Measurements from ENCODE around the gene PXDN. TPM values are rescaled to one million over a fixed set of nuclear protein-coding genes. Genes with fewer than 3 reads are reported as not detected.
A peak's percentile ranks its signal among the peaks of the same experiment; 100 is the strongest.

The PXDN gene
- total RNA-seq, 2 experiments from 2014 or later, result 0.05 TPM; not detected in 1

DNA sequence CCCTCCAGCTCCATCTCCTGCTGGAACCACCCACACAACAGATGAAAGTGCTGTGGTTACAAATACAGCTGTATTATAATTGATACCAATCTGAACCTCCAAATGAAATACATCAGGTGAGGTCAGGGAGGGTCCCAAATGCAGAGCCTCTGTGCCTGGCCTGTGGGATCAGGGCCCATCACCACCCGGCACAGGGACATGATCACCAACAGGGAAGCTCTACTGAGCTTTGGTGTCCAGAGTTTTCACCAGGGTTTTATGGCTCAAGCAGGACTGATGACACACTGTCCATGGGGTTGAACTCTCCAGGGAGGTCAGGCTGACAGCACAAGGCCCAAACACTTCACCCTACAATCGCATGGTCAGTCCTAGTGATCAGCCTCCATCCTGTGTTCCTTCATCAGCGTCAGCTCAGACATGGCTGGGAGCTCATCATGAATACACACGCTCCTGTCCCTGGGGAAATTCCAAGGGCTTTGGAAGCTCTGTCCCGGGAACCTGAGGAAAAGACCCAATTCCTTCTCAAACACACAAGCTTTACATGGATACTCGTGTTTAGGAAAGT lies 3.9 kb upstream of the PXDN start:
- no peak for DNase-seq
- intact Hi-C loops (cut with micrococcal nuclease), result no loop called here
- CTCF ChIA-PET, result interaction anchor here (0.8 kb wide), 1 partner anchor 22 kb away, joined by 3 read pairs; no protein-coding TSS in a partner anchor
- Mint-ChIP-seq H3K4me3 (no peak overlapping the region), H3K36me3 (ENCODE audit: low read depth) (no peaks in the 10 kb centered on the region), H3K4me1 (ENCODE audit: low read depth) (peaks cover 6% of the 10 kb centered on the region), H3K27ac (no peak overlapping the region), H3K9me3 (peaks cover 1% of the 10 kb centered on the region), H3K27me3 (ENCODE audit: low read depth) (peaks cover 52% of the 10 kb centered on the region)

- intact Hi-C loops (cut with micrococcal nuclease), result no loop called here
- Mint-ChIP-seq H3K27me3 (ENCODE audit: low read depth) (peaks cover 58% of the 10 kb centered on the region), H3K4me3 (no peak overlapping the region), H3K27ac (no peak overlapping the region), H3K4me1 (ENCODE audit: low read depth) (peaks cover 9% of the 10 kb centered on the region), H3K9me3 (no peaks in the 10 kb centered on the region), H3K36me3 (ENCODE audit: low read depth) (no peaks in the 10 kb centered on the region)
- CTCF ChIA-PET, result interaction anchor here (0.8 kb wide), 1 partner anchor 22 kb away, joined by 3 read pairs; no protein-coding TSS in a partner anchor
- no peak for DNase-seq
These were observed 3.0 kb upstream of the PXDN start for GRCh38 chr2:1747065-1747941.

- no peaks in the 10 kb centered on the region for H3K36me3 Mint-ChIP-seq (ENCODE audit: low read depth)
- DNase-seq, result no peak
- H3K27ac Mint-ChIP-seq, result no peak overlapping the region
- H3K4me3 Mint-ChIP-seq, result no peak overlapping the region
- CTCF ChIA-PET, result no interaction called here
- peaks cover 9% of the 10 kb centered on the region for H3K4me1 Mint-ChIP-seq (ENCODE audit: low read depth)
- H3K27me3 Mint-ChIP-seq (ENCODE audit: low read depth), result peaks cover 60% of the 10 kb centered on the region
- intact Hi-C loops (cut with micrococcal nuclease), result no loop called here
- H3K9me3 Mint-ChIP-seq, result no peaks in the 10 kb centered on the region
These were observed 2.1 kb upstream of the PXDN start for GRCh38 chr2:1746174-1747064.

- peaks cover 5% of the 10 kb centered on the region for H3K4me1 Mint-ChIP-seq (ENCODE audit: low read depth)
- no peak for DNase-seq
- H3K36me3 Mint-ChIP-seq (ENCODE audit: low read depth), result no peaks in the 10 kb centered on the region
- H3K9me3 Mint-ChIP-seq, result no peaks in the 10 kb centered on the region
- intact Hi-C loops (cut with micrococcal nuclease), result no loop called here
- peaks cover 53% of the 10 kb centered on the region for H3K27me3 Mint-ChIP-seq (ENCODE audit: low read depth)
- H3K27ac Mint-ChIP-seq, result no peak overlapping the region
- CTCF ChIA-PET, result no interaction called here
- H3K4me3 Mint-ChIP-seq, result no peak overlapping the region
These were observed 1.1 kb upstream of the PXDN start for GRCh38 chr2:1745171-1746023.

GRCh38 chr2:1744151-1744445 lies 217 bp downstream of the PXDN start:
- intact Hi-C loops (cut with micrococcal nuclease), result no loop called here
- CTCF ChIA-PET, result no interaction called here
- Mint-ChIP-seq H3K4me1 (ENCODE audit: low read depth) (peaks cover 5% of the 10 kb centered on the region), H3K27ac (no peak overlapping the region), H3K36me3 (ENCODE audit: low read depth) (no peaks in the 10 kb centered on the region), H3K4me3 (no peak overlapping the region), H3K27me3 (ENCODE audit: low read depth) (peaks cover 50% of the 10 kb centered on the region), H3K9me3 (no peaks in the 10 kb centered on the region)
- DNase-seq, result no peak

DNA sequence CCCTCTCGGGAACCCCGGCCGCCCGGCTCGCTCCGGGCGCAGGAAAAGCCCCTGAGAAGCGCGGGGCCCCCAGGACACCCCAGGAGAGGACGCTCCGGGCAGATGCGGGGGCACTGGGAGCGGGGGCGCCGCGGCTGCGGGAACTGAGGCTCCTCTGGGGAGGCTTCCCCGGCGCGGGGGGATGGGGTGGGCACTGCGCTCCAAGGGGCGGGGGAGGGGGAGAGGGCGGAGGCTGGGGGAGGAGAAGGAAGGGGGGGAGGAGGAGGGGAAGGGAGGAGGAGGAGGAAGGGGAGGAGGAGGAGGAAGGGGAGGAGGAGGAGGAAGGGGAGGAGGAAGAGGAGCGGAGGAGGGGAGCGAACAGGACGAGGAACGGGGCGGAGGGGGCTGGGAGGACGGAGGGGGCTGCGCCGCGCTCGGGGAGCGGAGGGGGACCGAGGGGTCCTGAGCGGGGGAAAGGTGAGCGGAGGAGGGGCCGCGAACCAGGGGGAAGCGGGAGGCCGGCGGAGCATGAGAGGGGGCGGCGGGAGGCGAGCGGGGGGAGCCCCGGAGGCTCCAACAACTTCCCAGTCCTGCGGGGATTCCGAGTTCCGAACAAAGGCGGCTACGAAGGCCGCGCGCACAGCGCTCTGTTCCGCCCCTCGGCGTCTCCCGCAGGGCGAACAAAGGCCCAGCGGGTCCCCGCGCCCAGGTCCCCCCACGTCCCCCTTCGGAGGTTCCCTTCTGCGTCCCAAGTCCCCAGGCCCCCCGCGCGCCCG lies 742 bp downstream of the PXDN start:
- Mint-ChIP-seq H3K36me3 (ENCODE audit: low read depth) (no peaks in the 10 kb centered on the region), H3K27ac (no peak overlapping the region), H3K27me3 (ENCODE audit: low read depth) (peaks cover 45% of the 10 kb centered on the region), H3K9me3 (no peaks in the 10 kb centered on the region), H3K4me3 (no peak overlapping the region), H3K4me1 (ENCODE audit: low read depth) (peaks cover 5% of the 10 kb centered on the region)
- intact Hi-C loops (cut with micrococcal nuclease), result no loop called here
- CTCF ChIA-PET, result no interaction called here
- no peak for DNase-seq

DNA sequence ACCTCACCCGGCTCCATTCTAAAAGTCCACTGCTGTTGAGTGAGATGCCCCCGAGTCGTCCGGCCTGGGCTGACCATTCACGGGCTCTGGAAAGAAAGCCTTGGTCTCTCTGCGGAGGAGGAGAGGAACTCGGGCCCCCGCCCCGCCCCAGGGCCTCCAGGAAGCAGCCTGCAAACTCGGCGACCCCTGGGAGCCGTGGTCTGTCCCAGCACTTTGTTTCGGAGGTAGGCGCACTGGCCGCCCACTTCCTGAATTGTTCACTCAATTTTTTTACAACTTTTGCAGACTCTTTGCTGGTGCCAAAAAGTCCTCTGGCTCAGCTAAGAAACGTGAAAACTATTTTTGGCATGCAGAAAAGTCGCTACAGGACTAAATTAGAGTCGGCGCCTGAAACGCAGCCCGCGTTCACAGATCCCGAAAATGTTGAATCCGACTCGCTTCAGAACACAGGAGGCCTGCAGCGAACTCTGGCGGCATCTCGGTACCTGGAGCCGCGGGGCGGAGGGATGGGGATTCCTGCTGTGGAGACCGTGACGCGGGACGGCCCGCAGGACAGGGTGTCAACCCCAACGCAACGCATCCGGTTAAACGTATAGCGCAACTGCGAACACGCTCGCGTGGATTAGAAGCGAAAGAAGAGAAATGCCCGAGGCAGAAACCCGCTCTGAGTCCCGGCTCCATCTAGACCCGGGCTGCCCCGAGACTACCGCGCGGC lies 1.5 kb downstream of the PXDN start:
- Mint-ChIP-seq H3K27ac (no peak overlapping the region), H3K27me3 (ENCODE audit: low read depth) (peaks cover 41% of the 10 kb centered on the region)
- CTCF ChIA-PET, result interaction anchor here (1.0 to 1.5 kb wide), 2 partner anchors 8 to 27 kb away, joined by 3 to 6 read pairs; no protein-coding TSS in a partner anchor

DNA sequence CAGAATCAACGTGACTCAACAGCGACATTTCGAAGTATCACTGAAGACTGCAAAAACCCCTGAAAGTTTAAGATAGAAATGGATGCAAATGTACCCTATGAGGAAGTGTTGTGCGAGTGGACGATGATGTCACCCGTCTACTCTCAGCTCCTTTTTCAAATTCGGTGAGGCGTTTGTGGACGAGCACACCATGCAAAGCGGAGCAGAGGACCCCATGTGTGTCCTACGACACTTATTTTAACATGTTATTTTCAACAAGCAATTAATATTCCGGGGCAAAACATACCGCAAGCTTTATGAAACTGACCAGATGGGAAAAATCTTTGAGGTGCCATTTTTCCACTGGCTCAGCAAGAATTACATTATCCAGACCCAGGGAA lies 2.0 kb downstream of the PXDN start:
- CTCF ChIA-PET, result interaction anchor here (1.0 to 1.5 kb wide), 2 partner anchors 8 to 27 kb away, joined by 3 to 6 read pairs; no protein-coding TSS in a partner anchor
- intact Hi-C loops (cut with micrococcal nuclease), result no loop called here
- DNase-seq, result no peak
- H3K4me1 Mint-ChIP-seq (ENCODE audit: low read depth), result peaks cover 5% of the 10 kb centered on the region
- no peak overlapping the region for H3K4me3 Mint-ChIP-seq
- no peak overlapping the region for H3K27ac Mint-ChIP-seq
- no peaks in the 10 kb centered on the region for H3K9me3 Mint-ChIP-seq
- H3K36me3 Mint-ChIP-seq (ENCODE audit: low read depth), result no peaks in the 10 kb centered on the region
- H3K27me3 Mint-ChIP-seq (ENCODE audit: low read depth), result peaks cover 38% of the 10 kb centered on the region

More for the DNA sequence above, 1.5 kb downstream of the PXDN start:
- peak; percentile 51 for DNase-seq
- intact Hi-C loops (cut with micrococcal nuclease), result no loop called here
- no peaks in the 10 kb centered on the region for H3K9me3 Mint-ChIP-seq
- peaks cover 5% of the 10 kb centered on the region for H3K4me1 Mint-ChIP-seq (ENCODE audit: low read depth)
- no peaks in the 10 kb centered on the region for H3K36me3 Mint-ChIP-seq (ENCODE audit: low read depth)
- H3K4me3 Mint-ChIP-seq, result peak overlapping the region; percentile 50

- peaks cover 33% of the 10 kb centered on the region for H3K27me3 Mint-ChIP-seq (ENCODE audit: low read depth)
- H3K9me3 Mint-ChIP-seq, result no peaks in the 10 kb centered on the region
These were observed 2.5 kb downstream of the PXDN start for GRCh38 chr2:1741851-1742250.

GRCh38 chr2:1740716-1741589 lies 3.4 kb downstream of the PXDN start:
- DNase-seq, result no peak
- Mint-ChIP-seq H3K4me1 (ENCODE audit: low read depth) (peaks cover 5% of the 10 kb centered on the region), H3K4me3 (no peak overlapping the region), H3K27ac (no peak overlapping the region), H3K36me3 (ENCODE audit: low read depth) (no peaks in the 10 kb centered on the region), H3K27me3 (ENCODE audit: low read depth) (peaks cover 29% of the 10 kb centered on the region), H3K9me3 (no peaks in the 10 kb centered on the region)
- CTCF ChIA-PET, result interaction anchor here (1.5 kb wide), 1 partner anchor 10 kb away, joined by 6 read pairs; no protein-coding TSS in a partner anchor
- intact Hi-C loops (cut with micrococcal nuclease), result no loop called here

More at GRCh38 chr2:1741851-1742250, 2.5 kb downstream of the PXDN start:
- H3K4me3 Mint-ChIP-seq, result no peak overlapping the region
- intact Hi-C loops (cut with micrococcal nuclease), result no loop called here
- DNase-seq, result no peak
- H3K27ac Mint-ChIP-seq, result no peak overlapping the region
- no peaks in the 10 kb centered on the region for H3K36me3 Mint-ChIP-seq (ENCODE audit: low read depth)
- H3K4me1 Mint-ChIP-seq (ENCODE audit: low read depth), result peaks cover 5% of the 10 kb centered on the region
- CTCF ChIA-PET, result interaction anchor here (1.0 to 1.5 kb wide), 2 partner anchors 9 to 28 kb away, joined by 3 to 6 read pairs; no protein-coding TSS in a partner anchor

Data from activated naive CD4-positive, alpha-beta T cell treated with anti-CD3 and anti-CD28 coated beads for 36 hours (primary cell).